ENCODE data around the gene KRT40. TPM values are rescaled to one million over a fixed set of nuclear protein-coding genes. Genes with fewer than 3 reads are reported as not detected.

KRT40 gene
- total and polyA plus RNA-seq, 9 of the 15 experiments (the other 6 are each of a cell fraction or from before 2014, with no cell fraction given) = not detected

- TF ChIP-seq ZNF717 (CRISPR knock-in tag; IDR thresholded peaks at IDR 0.05) (no peak), NR2F6 (CRISPR knock-in tag; IDR thresholded peaks at IDR 0.05) (no peak), ZC3H8 (IDR thresholded peaks at IDR 0.05) (no peak), E2F3 (CRISPR knock-in tag; IDR thresholded peaks at IDR 0.05) (no peak), TRIM24 (IDR thresholded peaks at IDR 0.05) (no peak), ARID3A (IDR thresholded peaks at IDR 0.05; ENCODE audit: borderline replicate concordance, low read depth, low read length) (no peak), MED1 (CRISPR knock-in tag; IDR thresholded peaks at IDR 0.05; ENCODE audit: borderline replicate concordance) (no peak), ESRRA (IDR thresholded peaks at IDR 0.05; ENCODE audit: borderline replicate concordance, low read depth) (no peak), SRSF9 (IDR thresholded peaks at IDR 0.05; ENCODE audit: borderline replicate concordance, low read depth, low read length) (no peak), BMI1 (IDR thresholded peaks at IDR 0.05; ENCODE audit: low read length) (no peak)
Measured at GRCh38 chr17:41024697-41025096, 40.6 kb upstream of the KRT40 start (continued).

DNA sequence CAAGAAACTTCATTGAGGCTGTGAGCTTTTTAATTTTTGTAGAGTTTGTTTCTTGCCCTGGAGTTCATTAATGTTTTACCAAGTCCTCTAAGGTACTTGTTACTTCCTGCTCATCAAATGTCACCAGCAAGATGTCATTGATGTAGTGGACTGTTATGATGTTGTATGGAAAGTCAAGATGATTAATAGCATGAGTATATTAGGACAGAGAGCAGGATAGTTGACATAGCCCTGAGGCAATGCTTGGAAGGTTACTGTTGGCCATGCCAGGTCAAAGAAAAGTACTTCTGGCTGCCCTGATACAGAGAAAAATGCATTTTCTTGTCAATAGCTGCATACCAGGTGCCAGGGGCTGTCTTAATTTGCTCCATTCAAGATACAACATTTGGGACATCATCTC is 36.2 kb upstream of the KRT40 start:
- Histone ChIP-seq H3K79me2 (ENCODE audit: control insufficient read depth, insufficient read depth, low read length) (no peaks in the 10 kb centered on the region), H3K36me3 (ENCODE audit: control insufficient read depth, insufficient read depth, low read length) (no peaks in the 10 kb centered on the region), H3K27me3 (ENCODE audit: control insufficient read depth in 2 of 2, insufficient read depth in 2 of 2, low read length in 2 of 2) (0 out of 5 replicates have a peak, but pooled peaks cover 0 to 3% of the 10 kb centered on the region in 2 experiments), H3K9me1 (ENCODE audit: control insufficient read depth, insufficient read depth, low read length) (no peaks in the 10 kb centered on the region), H3K9me3 (replicated peaks; ENCODE audit: control insufficient read depth, insufficient read depth, low read depth, low read length) (no peaks in the 10 kb centered on the region), H2AFZ (ENCODE audit: low read depth, low read length) (no peak overlapping the region), H3K9ac (ENCODE audit: insufficient read depth in 1 of 2, low read depth in 2 of 2, low read length in 2 of 2) (no peak overlapping the region), H4K20me1 (replicated peaks; ENCODE audit: control insufficient read depth, insufficient read depth, low read length) (no peaks in the 10 kb centered on the region), H3K27ac (ENCODE audit: extremely low read depth, low read depth, low read length) (no peak overlapping the region), H3K4me2 (ENCODE audit: insufficient read depth, low read length) (no peak overlapping the region), H3K4me1 (replicated peaks in 1 of 2; ENCODE audit: control insufficient read depth in 2 of 2, insufficient read depth in 2 of 2, low read length in 2 of 2) (no peaks in the 10 kb centered on the region), H3K4me3 (no peak overlapping the region)
- intact Hi-C loops (cut with micrococcal nuclease) (no loop called here), in situ Hi-C loops (cut with MboI) (no loop called here)
- POLR2A ChIA-PET = interaction anchor here (0.6 to 1.0 kb wide), 2 partner anchors 8 to 37 kb away, joined by 3 read pairs; no protein-coding TSS in a partner anchor
- CTCF ChIA-PET (ENCODE audit: low intra/inter-chr PET ratio) = no interaction called here
- FAIRE-seq = no peak
- BruUV-seq (replicated peaks) = no TSS peak
- DNase-seq (ENCODE audit: extremely low read depth in 1 of 4, low spot score in 3 of 4) = no peak
- no peak for ATAC-seq
- TF ChIP-seq HNRNPL (IDR thresholded peaks at IDR 0.05; ENCODE audit: low read depth, low read length) (no peak), ZNF347 (CRISPR knock-in tag; IDR thresholded peaks at IDR 0.05; ENCODE audit: low read depth) (no peak), ARID4B (CRISPR knock-in tag; IDR thresholded peaks at IDR 0.05) (no peak), IFI16 (CRISPR knock-in tag; IDR thresholded peaks at IDR 0.05) (no peak), ZNF224 (CRISPR knock-in tag; IDR thresholded peaks at IDR 0.05) (no peak), HOXB6 (CRISPR knock-in tag; IDR thresholded peaks at IDR 0.05; ENCODE audit: borderline replicate concordance) (no peak)
- TF ChIP-seq, protein P1, sequence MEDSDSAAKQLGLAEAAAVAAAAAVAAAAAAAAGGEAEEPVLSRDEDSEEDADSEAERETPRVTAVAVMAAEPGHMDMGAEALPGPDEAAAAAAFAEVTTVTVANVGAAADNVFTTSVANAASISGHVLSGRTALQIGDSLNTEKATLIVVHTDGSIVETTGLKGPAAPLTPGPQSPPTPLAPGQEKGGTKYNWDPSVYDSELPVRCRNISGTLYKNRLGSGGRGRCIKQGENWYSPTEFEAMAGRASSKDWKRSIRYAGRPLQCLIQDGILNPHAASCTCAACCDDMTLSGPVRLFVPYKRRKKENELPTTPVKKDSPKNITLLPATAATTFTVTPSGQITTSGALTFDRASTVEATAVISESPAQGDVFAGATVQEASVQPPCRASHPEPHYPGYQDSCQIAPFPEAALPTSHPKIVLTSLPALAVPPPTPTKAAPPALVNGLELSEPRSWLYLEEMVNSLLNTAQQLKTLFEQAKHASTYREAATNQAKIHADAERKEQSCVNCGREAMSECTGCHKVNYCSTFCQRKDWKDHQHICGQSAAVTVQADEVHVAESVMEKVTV (CRISPR knock-in tag; IDR thresholded peaks at IDR 0.05) = no peak

All from K562 (cell line).